Endothelial cell of umbilical vein (primary cell): ENCODE data around the gene POLR1H.

Source experiments
- EZH2 ChIP-seq: IDR thresholded peaks from 2 replicates; pipeline ENCODE4 v1.6.1; 2012; ENCODE audit warnings: borderline replicate concordance, low read depth, mild to moderate bottlenecking, moderate library complexity, low read length, inconsistent platforms; ENCODE audit not compliant: severe bottlenecking
- FOS ChIP-seq: IDR thresholded peaks from 2 replicates; pipeline ENCODE4 v1.6.1; 2011; ENCODE audit warnings: mild to moderate bottlenecking, low read length, moderate library complexity, borderline replicate concordance; ENCODE audit not compliant: insufficient read depth
- JUN ChIP-seq: IDR thresholded peaks from 2 replicates; pipeline ENCODE4 v1.6.1; 2011; ENCODE audit warnings: borderline replicate concordance, low read depth; ENCODE audit not compliant: insufficient read length, insufficient read depth
- MAX ChIP-seq: IDR thresholded peaks from 2 replicates; pipeline ENCODE4 v1.6.1; 2011; ENCODE audit not compliant: insufficient read depth, insufficient read length
- MYC ChIP-seq: IDR thresholded peaks from one replicate; pipeline ENCODE4 v1.6.1; 2011; ENCODE audit warnings: mild to moderate bottlenecking, low read depth, low read length
- POLR2A ChIP-seq: IDR thresholded peaks from 2 replicates; pipeline ENCODE4 v1.6.1; 2012; ENCODE audit warnings: low read depth, mild to moderate bottlenecking, control low read depth, low read length
- POLR2AphosphoS5 ChIP-seq: IDR thresholded peaks from 2 replicates; pipeline ENCODE4 v1.6.1; 2012; ENCODE audit warnings: low read depth, mild to moderate bottlenecking, control low read depth, low read length, moderate library complexity; ENCODE audit not compliant: insufficient read depth
- TF ChIP-seq, protein P1 (sequence below), 2 donors: IDR thresholded peaks; 1 replicate in 1 of 2; 2 replicates in 1 of 2; pipeline ENCODE4 v1.5.1; 2011; ENCODE audit warnings: low read length in 2 of 2, mild to moderate bottlenecking in 2 of 2, moderate library complexity in 2 of 2, control low read depth in 1 of 2, inconsistent platforms in 1 of 2, low read depth in 1 of 2; ENCODE audit not compliant: insufficient read depth in 1 of 2; ENCODE audit errors: extremely low read depth in 1 of 2

DNA sequence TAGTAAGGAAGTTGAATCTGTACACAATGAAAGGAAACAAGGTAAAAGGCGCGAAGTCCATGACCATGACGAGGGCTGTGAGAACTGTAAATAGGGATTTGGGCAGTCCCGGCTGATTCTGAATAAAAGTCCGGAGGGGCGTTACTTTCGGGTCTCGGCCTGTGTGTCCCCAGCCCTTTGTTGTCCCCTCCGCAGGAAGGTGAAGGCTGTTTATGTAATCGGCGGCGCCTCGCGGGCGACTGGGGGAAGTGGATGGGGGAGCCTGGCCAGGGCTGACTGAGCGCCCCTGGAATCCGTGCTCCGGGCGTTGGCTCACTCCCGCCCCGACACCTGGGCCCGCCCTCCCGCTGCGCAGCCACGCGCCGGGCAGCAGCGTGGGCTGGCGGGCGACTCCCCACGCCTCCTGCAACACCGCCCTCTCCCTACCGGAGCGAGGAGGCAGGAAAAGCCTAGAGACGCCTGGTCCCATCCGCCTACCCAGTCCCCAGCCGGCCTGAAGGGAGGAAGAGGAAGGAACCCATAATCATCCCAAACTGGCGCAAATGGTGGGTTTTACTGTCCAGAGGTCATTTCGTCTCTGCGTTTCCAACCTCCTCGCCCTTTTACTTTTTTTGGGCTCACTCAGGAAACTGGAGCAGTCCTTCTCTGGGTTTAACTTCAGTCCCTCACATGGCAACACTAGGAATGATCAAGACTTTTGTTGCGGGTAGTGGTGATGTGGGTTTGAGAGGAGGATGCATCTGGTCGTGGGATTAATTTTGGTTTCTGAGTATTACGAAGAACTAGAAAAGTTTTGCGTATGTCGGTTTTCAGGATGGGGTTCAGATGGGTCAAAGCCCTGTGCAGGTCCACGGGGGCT lies 39.7 kb downstream of the POLR1H start:
- no peak for TF ChIP-seq MAX
- TF ChIP-seq, protein P1, sequence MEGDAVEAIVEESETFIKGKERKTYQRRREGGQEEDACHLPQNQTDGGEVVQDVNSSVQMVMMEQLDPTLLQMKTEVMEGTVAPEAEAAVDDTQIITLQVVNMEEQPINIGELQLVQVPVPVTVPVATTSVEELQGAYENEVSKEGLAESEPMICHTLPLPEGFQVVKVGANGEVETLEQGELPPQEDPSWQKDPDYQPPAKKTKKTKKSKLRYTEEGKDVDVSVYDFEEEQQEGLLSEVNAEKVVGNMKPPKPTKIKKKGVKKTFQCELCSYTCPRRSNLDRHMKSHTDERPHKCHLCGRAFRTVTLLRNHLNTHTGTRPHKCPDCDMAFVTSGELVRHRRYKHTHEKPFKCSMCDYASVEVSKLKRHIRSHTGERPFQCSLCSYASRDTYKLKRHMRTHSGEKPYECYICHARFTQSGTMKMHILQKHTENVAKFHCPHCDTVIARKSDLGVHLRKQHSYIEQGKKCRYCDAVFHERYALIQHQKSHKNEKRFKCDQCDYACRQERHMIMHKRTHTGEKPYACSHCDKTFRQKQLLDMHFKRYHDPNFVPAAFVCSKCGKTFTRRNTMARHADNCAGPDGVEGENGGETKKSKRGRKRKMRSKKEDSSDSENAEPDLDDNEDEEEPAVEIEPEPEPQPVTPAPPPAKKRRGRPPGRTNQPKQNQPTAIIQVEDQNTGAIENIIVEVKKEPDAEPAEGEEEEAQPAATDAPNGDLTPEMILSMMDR (IDR thresholded peaks at IDR 0.05; ENCODE audit: extremely low read depth in 1 of 2, insufficient read depth in 1 of 2, low read depth in 1 of 2, low read length in 2 of 2): no peak
- no peak for TF ChIP-seq EZH2
- TF ChIP-seq POLR2A: no peak
- no peak for TF ChIP-seq POLR2AphosphoS5
- TF ChIP-seq FOS: no peak
- no peak for TF ChIP-seq JUN
- no peak for TF ChIP-seq MYC
